ENCODE results near the gene GHRHR.

The GHRHR gene

DNA sequence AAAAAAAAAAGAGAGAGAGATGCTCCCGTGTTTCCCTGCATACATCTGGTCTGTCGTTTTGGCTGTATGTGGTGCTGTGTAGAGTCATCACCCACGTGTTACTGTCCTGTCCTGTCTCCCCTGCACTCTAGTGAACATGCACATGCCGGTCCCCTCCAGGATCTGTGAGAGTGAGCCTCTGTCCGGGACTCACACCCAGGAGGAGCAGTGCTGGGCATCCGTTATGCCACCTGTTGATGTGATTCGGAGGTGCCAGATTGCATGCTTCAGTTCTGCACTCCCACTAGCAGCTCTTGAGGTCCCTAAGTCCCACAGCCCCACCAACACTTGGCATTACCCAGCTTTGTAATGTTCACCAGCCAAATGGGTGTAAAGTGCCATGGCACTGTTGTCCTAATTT is 16.4 kb downstream of the GHRHR start:
- no peaks in the 10 kb centered on the region for H3K27me3 ChIP-seq (ENCODE audit: insufficient read depth, low read length, poor library complexity)
- no peak for ATAC-seq (ENCODE audit: insufficient read depth, low read depth)

DNA sequence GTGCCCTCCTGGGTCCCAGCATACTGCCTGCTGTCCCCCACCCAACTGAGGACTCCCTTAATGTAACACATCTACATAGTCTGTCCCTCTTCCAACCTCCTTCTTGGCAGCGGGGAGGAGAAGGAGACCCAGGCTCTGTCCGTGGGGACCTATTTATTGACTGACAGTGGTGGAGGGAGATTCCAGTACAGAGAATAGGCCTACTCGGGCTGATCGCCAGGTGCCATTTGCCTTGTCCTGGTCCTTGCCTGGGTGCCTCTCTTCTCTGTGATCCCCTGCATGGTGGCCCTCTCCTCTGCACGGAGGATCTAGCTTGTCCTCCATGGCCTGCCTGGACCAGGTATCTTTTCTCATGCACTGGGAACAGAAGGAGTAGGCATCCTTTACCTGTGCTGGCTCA is 17.0 kb downstream of the GHRHR start:
- H3K79me2 ChIP-seq (ENCODE audit: insufficient read depth, low read length) = no peaks in the 10 kb centered on the region
- no peak overlapping the region for H3K4me3 ChIP-seq (ENCODE audit: low read depth in 1 of 2, low read length in 2 of 2)
- no peak overlapping the region for H3K4me2 ChIP-seq (ENCODE audit: insufficient read depth, low read length)
- H4K20me1 ChIP-seq (ENCODE audit: insufficient read depth, low read length) = no peaks in the 10 kb centered on the region
- no peak overlapping the region for H3K27ac ChIP-seq (ENCODE audit: low read length)
- DNase-seq (no peak), ATAC-seq (ENCODE audit: insufficient read depth, low read depth) (no peak)
- H3K36me3 ChIP-seq (ENCODE audit: insufficient read depth, low read length) = no peaks in the 10 kb centered on the region
- H3K9ac ChIP-seq (ENCODE audit: low read depth, low read length) = no peak overlapping the region
- no peaks in the 10 kb centered on the region for H3K4me1 ChIP-seq (ENCODE audit: insufficient read depth, low read length)
- TF ChIP-seq, protein P1, sequence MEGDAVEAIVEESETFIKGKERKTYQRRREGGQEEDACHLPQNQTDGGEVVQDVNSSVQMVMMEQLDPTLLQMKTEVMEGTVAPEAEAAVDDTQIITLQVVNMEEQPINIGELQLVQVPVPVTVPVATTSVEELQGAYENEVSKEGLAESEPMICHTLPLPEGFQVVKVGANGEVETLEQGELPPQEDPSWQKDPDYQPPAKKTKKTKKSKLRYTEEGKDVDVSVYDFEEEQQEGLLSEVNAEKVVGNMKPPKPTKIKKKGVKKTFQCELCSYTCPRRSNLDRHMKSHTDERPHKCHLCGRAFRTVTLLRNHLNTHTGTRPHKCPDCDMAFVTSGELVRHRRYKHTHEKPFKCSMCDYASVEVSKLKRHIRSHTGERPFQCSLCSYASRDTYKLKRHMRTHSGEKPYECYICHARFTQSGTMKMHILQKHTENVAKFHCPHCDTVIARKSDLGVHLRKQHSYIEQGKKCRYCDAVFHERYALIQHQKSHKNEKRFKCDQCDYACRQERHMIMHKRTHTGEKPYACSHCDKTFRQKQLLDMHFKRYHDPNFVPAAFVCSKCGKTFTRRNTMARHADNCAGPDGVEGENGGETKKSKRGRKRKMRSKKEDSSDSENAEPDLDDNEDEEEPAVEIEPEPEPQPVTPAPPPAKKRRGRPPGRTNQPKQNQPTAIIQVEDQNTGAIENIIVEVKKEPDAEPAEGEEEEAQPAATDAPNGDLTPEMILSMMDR (IDR thresholded peaks at IDR 0.05; ENCODE audit: borderline replicate concordance, extremely low read depth, low read length, poor library complexity, severe bottlenecking) = no peak
- TF ChIP-seq EZH2 (IDR thresholded peaks at IDR 0.05; ENCODE audit: borderline replicate concordance, low read depth, low read length, severe bottlenecking) = no peak
- H3K27me3 ChIP-seq (ENCODE audit: insufficient read depth, low read length, poor library complexity) = no peaks in the 10 kb centered on the region
- H3K9me3 ChIP-seq (ENCODE audit: insufficient read depth, low read length, severe bottlenecking) = no peaks in the 10 kb centered on the region
- H2AFZ ChIP-seq (ENCODE audit: low read depth, low read length) = no peak overlapping the region

More for the DNA sequence above, 16.4 kb downstream of the GHRHR start:
- no peak overlapping the region for H3K4me3 ChIP-seq (ENCODE audit: low read depth in 1 of 2, low read length in 2 of 2)
- DNase-seq = no peak
- no peak for TF ChIP-seq EZH2 (IDR thresholded peaks at IDR 0.05; ENCODE audit: borderline replicate concordance, low read depth, low read length, severe bottlenecking)
- TF ChIP-seq, protein P1 (IDR thresholded peaks at IDR 0.05; ENCODE audit: borderline replicate concordance, extremely low read depth, low read length, poor library complexity, severe bottlenecking) = no peak
- H4K20me1 ChIP-seq (ENCODE audit: insufficient read depth, low read length) = no peaks in the 10 kb centered on the region
- H3K79me2 ChIP-seq (ENCODE audit: insufficient read depth, low read length) = no peaks in the 10 kb centered on the region
- no peaks in the 10 kb centered on the region for H3K36me3 ChIP-seq (ENCODE audit: insufficient read depth, low read length)
- no peak overlapping the region for H2AFZ ChIP-seq (ENCODE audit: low read depth, low read length)
- H3K4me1 ChIP-seq (ENCODE audit: insufficient read depth, low read length) = no peaks in the 10 kb centered on the region
- H3K27ac ChIP-seq (ENCODE audit: low read length) = no peak overlapping the region
- no peak overlapping the region for H3K4me2 ChIP-seq (ENCODE audit: insufficient read depth, low read length)
- H3K9me3 ChIP-seq (ENCODE audit: insufficient read depth, low read length, severe bottlenecking) = no peaks in the 10 kb centered on the region
- H3K9ac ChIP-seq (ENCODE audit: low read depth, low read length) = no peak overlapping the region

DNA sequence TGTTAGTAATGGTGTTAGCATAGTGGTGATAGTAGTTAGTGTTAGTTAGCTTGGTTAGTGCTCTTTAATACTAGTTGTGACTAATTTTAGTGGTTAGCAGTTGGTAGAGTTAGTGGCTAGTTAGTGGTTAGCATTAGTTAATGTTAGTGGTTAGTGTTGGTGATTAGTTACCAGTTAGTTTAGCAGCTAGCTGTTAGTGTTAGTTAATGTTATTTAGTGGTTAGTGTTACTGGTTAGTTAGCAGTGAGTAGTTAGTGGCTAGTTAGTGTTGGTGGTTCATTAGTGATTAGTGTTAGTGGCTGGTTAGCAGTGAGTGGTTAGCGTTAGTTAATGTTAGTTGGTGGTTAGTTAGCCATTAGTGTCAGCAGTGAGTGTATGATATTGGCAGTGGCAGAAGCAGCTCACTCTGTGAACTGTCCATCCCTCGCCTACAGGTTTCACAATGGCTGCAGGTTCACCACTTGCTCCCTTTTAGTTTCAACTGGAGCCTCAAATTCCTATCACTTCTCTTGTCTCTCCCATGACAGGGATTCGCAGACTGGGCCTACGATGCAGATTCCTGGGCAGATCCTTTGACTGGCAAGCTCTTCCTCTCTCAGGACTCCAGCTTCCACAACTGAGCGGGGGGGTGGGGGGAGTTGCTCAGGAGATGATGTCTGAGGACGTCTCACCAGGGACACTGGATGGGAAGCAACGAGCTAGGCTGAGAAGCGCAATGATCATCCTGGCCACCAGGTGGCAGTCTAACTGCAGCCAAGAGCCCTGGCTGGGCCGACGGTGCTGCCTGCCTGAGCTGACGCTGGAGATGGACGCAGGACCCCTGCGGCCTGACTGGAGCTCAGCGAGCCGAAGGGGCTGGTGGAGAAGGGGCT is 19.5 kb downstream of the GHRHR start:
- no peaks in the 10 kb centered on the region for H3K79me2 ChIP-seq (ENCODE audit: insufficient read depth, low read length)
- 0 out of 2 replicates have a peak, but pooled peaks cover 3% of the 10 kb centered on the region for H4K20me1 ChIP-seq (ENCODE audit: insufficient read depth, low read length)
- no peaks in the 10 kb centered on the region for H3K27me3 ChIP-seq (ENCODE audit: insufficient read depth, low read length, poor library complexity)
- H3K9me3 ChIP-seq (ENCODE audit: insufficient read depth, low read length, severe bottlenecking) = no peaks in the 10 kb centered on the region
- no peak overlapping the region for H3K4me3 ChIP-seq (ENCODE audit: low read depth in 1 of 2, low read length in 2 of 2)
- H3K9ac ChIP-seq (ENCODE audit: low read depth, low read length) = no peak overlapping the region
- no peak overlapping the region for H3K4me2 ChIP-seq (ENCODE audit: insufficient read depth, low read length)
- H3K4me1 ChIP-seq (ENCODE audit: insufficient read depth, low read length) = no peaks in the 10 kb centered on the region
- peak; percentile 91 for ATAC-seq (ENCODE audit: insufficient read depth, low read depth)
- no peaks in the 10 kb centered on the region for H3K36me3 ChIP-seq (ENCODE audit: insufficient read depth, low read length)
- no peak for TF ChIP-seq EZH2 (IDR thresholded peaks at IDR 0.05; ENCODE audit: borderline replicate concordance, low read depth, low read length, severe bottlenecking)
- TF ChIP-seq, protein P1 (IDR thresholded peaks at IDR 0.05; ENCODE audit: borderline replicate concordance, extremely low read depth, low read length, poor library complexity, severe bottlenecking) = peak; percentile 94
- DNase-seq = peak; percentile 72
- H2AFZ ChIP-seq (ENCODE audit: low read depth, low read length) = no peak overlapping the region
- H3K27ac ChIP-seq (ENCODE audit: low read length) = no peak overlapping the region
